CD4-positive, alpha-beta T cell (primary cell): ENCODE measurements around the gene NDUFS1. TPM values are rescaled to one million over a fixed set of nuclear protein-coding genes. Genes with fewer than 3 reads are reported as not detected.
A peak's percentile ranks its signal among the peaks of the same experiment; 100 is the strongest.

Source experiments
- ATAC-seq: fragments of 200-7000 bp; cut with Tn5 transposase; one replicate; pipeline ENCODE4 v1.10.0; 2022; ENCODE audit warnings: mild to moderate bottlenecking; ENCODE audit not compliant: poor library complexity
- CTCF ChIA-PET: fragments of 350-600 bp; sonication (Branson Sonifier 250); formaldehyde crosslinking; loops from one replicate; lab custom pipeline; 2021; ENCODE audit warnings: antibody characterized with exemption, inconsistent platforms; lab: Charles Lee
- POLR2A ChIA-PET: fragments of 350-600 bp; sonication (Branson Sonifier 250); formaldehyde crosslinking; loops from one replicate; lab custom pipeline; 2021; ENCODE audit warnings: antibody characterized with exemption, inconsistent platforms; lab: Charles Lee
- DNase-seq, 14 experiments: peaks; one replicate each; pipeline ENCODE4 v3.0.0-alpha.2; 2013 to 2020; ENCODE audit warnings: mixed read lengths in 2 of 14
- H3K27ac ChIP-seq, 2 donors: one replicate each; pipeline versions ENCODE4 v1.5.1 to v1.7.0; 2013; ENCODE audit warnings: low read length in 2 of 2, low read depth in 1 of 2, mild to moderate bottlenecking in 1 of 2
- H3K27me3 ChIP-seq, 2 experiments: 1 replicate in 1 of 2; 2 replicates in 1 of 2; pipeline versions ENCODE4 v1.6.1 to v1.7.0; 2013; ENCODE audit warnings: low read length in 2 of 2, control low read depth in 1 of 2, mild to moderate bottlenecking in 1 of 2, moderate library complexity in 1 of 2; ENCODE audit not compliant: insufficient read depth in 2 of 2, control insufficient read depth in 1 of 2
- H3K36me3 ChIP-seq: one replicate; pipeline ENCODE4 v1.6.1; 2013; ENCODE audit warnings: low read length, control low read depth; ENCODE audit not compliant: insufficient read depth
- H3K4me1 ChIP-seq: one replicate; pipeline ENCODE4 v1.6.1; 2013; ENCODE audit warnings: low read length, control low read depth; ENCODE audit not compliant: insufficient read depth
- H3K4me3 ChIP-seq: one replicate; pipeline ENCODE4 v1.5.1; 2013; ENCODE audit warnings: mild to moderate bottlenecking, low read length, moderate library complexity
- H3K9me3 ChIP-seq, 2 experiments: 1 replicate in 1 of 2; 2 replicates in 1 of 2; pipeline versions ENCODE4 v1.6.1 to v1.7.0; 2013; ENCODE audit warnings: low read length in 2 of 2, mild to moderate bottlenecking in 2 of 2, control low read depth in 1 of 2, moderate library complexity in 1 of 2; ENCODE audit not compliant: control insufficient read depth in 1 of 2, insufficient read depth in 1 of 2
- H3K27ac Mint-ChIP-seq: one replicate; pipeline ENCODE4 v1.8.0; 2020; ENCODE audit warnings: mixed read lengths
- H3K27me3 Mint-ChIP-seq: one replicate; pipeline ENCODE4 v1.8.0; 2021; ENCODE audit warnings: mixed read lengths
- H3K36me3 Mint-ChIP-seq: one replicate; pipeline ENCODE4 v1.8.0; 2021; ENCODE audit warnings: low read depth, mixed read lengths
- H3K4me1 Mint-ChIP-seq: one replicate; pipeline ENCODE4 v1.8.0; 2021; ENCODE audit warnings: low read depth, mixed read lengths
- H3K4me3 Mint-ChIP-seq: one replicate; pipeline ENCODE4 v1.8.0; 2020; ENCODE audit warnings: mild to moderate bottlenecking, mixed read lengths
- H3K9me3 Mint-ChIP-seq: one replicate; pipeline ENCODE4 v1.8.0; 2020; ENCODE audit warnings: mixed read lengths
- intact Hi-C, 2 experiments: fragments of 100-400 bp; cut with DNase I in 1 of 2; cut with micrococcal nuclease in 1 of 2; formaldehyde crosslinking; loops; one replicate each; pipeline versions ENCODE4 v1.15.1 to v1.9.0; 2023 to 2025; cut with DNase I, micrococcal nuclease
- total RNA-seq, 174 experiments: library from RNA in 2 of 174; stranded (reverse) in 2 of 174; gene quantifications; one replicate each; pipeline ENCODE4 v1.2.3 and lab custom pipeline; 2021 to 2026
- TF ChIP-seq, protein P1 (sequence below): fragments of 200-600 bp; IDR thresholded peaks from one replicate; pipeline ENCODE4 v1.8.0; 2022; ENCODE audit warnings: antibody characterized with exemption, mild to moderate bottlenecking

Gene NDUFS1
- total RNA-seq, 2 experiments from 2014 or later, result 33.4 to 34.3 TPM

DNA sequence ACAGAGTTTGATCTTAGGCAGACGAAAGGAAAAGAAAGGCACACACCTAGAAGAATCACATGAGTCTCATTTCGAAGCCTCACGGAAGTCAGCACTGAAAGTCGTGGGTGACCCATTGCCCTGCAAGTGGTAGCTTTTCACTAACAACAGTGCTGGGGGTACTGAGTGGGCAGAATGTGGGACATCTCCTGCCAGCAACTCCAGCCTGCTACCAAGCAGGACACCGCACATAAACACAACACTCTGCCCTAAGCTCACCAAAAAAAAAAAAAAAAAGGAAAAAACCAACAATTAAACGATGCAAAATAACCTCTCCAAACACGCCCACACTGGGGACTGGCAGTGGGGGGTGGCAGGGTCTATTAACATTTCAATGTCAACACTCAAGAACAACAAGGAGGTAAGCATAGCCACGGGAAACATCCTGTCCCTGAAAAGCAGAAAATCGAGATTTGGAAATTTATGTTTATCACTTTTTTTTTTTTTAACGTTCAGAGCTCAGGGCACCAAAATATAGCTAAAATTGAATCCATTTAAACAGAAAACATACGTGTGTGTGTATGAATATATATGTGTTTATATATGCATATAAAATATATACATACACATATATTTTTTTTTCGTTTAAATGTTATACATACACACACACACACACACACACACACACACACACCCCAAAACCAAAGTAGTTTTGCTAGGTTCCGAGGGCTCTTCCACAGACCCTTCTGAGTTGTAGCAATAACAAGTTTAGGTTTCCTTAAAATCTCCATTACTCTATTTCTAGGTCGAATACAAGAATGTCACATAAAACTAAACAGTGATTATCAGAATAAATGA lies 75.4 kb downstream of the NDUFS1 start:
- TF ChIP-seq, protein P1, sequence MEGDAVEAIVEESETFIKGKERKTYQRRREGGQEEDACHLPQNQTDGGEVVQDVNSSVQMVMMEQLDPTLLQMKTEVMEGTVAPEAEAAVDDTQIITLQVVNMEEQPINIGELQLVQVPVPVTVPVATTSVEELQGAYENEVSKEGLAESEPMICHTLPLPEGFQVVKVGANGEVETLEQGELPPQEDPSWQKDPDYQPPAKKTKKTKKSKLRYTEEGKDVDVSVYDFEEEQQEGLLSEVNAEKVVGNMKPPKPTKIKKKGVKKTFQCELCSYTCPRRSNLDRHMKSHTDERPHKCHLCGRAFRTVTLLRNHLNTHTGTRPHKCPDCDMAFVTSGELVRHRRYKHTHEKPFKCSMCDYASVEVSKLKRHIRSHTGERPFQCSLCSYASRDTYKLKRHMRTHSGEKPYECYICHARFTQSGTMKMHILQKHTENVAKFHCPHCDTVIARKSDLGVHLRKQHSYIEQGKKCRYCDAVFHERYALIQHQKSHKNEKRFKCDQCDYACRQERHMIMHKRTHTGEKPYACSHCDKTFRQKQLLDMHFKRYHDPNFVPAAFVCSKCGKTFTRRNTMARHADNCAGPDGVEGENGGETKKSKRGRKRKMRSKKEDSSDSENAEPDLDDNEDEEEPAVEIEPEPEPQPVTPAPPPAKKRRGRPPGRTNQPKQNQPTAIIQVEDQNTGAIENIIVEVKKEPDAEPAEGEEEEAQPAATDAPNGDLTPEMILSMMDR, result no peak
- H3K27ac Mint-ChIP-seq, result peak overlapping the region; percentile 92
- no peaks in the 10 kb centered on the region for H3K27me3 Mint-ChIP-seq
- H3K4me1 ChIP-seq, result peaks cover 27% of the 10 kb centered on the region
- H3K27ac ChIP-seq, result peak overlapping the region; percentile 63 to 95
- H3K4me3 Mint-ChIP-seq, result peak overlapping the region; percentile 98
- H3K4me1 Mint-ChIP-seq, result peaks cover 61% of the 10 kb centered on the region
- peaks cover 23% of the 10 kb centered on the region for H3K36me3 Mint-ChIP-seq
- H3K9me3 Mint-ChIP-seq, result no peaks in the 10 kb centered on the region
- ChIA-PET CTCF (interaction anchor here (0.6 to 0.7 kb wide), 2 partner anchors 30 to 1544 kb away, joined by 3 read pairs; no protein-coding TSS in a partner anchor), POLR2A (interaction anchor here (0.6 to 2.2 kb wide), 6 partner anchors 10 to 242 kb away, joined by 3 to 14 read pairs (median 4); partner anchors contain the start of genes EEF1B2 and NDUFS1)
- H3K36me3 ChIP-seq, result no peaks in the 10 kb centered on the region
- no peak for ATAC-seq
- H3K4me3 ChIP-seq, result peak overlapping the region; percentile 62
- no peaks in the 10 kb centered on the region for H3K27me3 ChIP-seq
- peak in 6 of 14 experiments; percentile 4 to 57 (median 40) for DNase-seq
- no peaks in the 10 kb centered on the region for H3K9me3 ChIP-seq
- intact Hi-C loops, result loop anchor here (5.0 to 10.0 kb wide), 4 partner anchors 59 to 1628 kb away; partner anchors contain the start of genes CCNYL1 (in 1 of the 2), FASTKD2 (in 1 of the 2), KLF7 (in 1 of the 2) and MDH1B (in 1 of the 2)

DNA sequence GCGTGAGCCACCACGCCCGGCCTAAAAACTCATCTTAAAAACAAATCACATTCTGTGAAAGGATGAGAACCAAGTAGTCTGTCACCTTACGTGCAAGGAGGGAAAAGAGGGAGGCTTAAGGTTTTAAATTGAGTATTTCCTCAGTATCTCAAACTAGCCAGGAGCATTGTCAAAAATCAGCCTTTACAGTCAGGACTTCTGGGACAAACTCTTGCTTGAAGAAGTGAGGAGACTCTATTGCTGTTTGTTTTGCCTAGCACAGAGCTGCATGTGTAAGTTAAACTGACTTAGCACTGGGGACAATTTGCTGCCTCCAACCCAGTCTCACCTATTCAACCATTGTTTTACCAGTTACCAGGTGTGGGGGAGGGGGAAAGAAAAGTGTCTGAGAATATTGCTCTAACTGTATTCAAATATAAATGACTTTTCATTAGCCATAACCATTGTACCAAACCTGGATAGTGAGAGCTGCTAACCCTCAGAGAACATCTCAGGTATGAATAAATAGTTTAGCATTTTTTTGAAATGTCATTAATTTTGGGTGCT lies 76.9 kb downstream of the NDUFS1 start:
- intact Hi-C loops, result loop anchor here (5.0 to 10.0 kb wide), 4 partner anchors 58 to 1630 kb away; partner anchors contain the start of genes CCNYL1 (in 1 of the 2), FASTKD2 (in 1 of the 2), KLF7 (in 1 of the 2) and MDH1B (in 1 of the 2)
- Histone ChIP-seq H3K27me3 (no peaks in the 10 kb centered on the region), H3K27ac (no peak overlapping the region), H3K4me3 (no peak overlapping the region), H3K4me1 (peaks cover 22% of the 10 kb centered on the region), H3K9me3 (no peaks in the 10 kb centered on the region), H3K36me3 (no peaks in the 10 kb centered on the region)
- Mint-ChIP-seq H3K9me3 (no peaks in the 10 kb centered on the region), H3K36me3 (peaks cover 27% of the 10 kb centered on the region), H3K4me3 (peak overlapping the region; percentile 16), H3K27ac (no peak overlapping the region), H3K27me3 (no peaks in the 10 kb centered on the region), H3K4me1 (peaks cover 58% of the 10 kb centered on the region)
- ChIA-PET POLR2A (no interaction called here), CTCF (no interaction called here)
- ATAC-seq, result no peak
- no peak for DNase-seq
- TF ChIP-seq, protein P1, result no peak

DNA sequence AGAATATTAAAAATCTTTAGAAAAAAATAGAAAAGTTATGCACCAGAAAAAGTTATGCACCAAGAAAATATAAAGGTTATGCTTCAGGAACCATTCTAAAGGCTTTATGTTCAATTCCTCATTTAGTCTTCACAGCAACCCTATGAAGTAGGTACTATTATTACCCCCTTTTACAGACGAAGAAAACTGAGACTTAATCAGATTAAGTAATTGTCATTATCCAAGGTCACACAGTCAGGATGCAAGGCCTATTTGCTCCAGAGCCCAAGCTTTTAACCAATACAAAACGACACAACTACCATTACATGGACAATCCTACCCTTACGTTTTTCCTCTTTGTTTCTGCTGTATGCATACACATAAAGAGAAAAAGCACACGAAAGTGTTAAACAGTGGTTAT lies 78.3 kb downstream of the NDUFS1 start:
- H3K4me3 Mint-ChIP-seq, result peak overlapping the region; percentile 63
- ATAC-seq (no peak), DNase-seq (no peak)
- ChIA-PET POLR2A (no interaction called here), CTCF (no interaction called here)
- no peaks in the 10 kb centered on the region for H3K27me3 Mint-ChIP-seq
- intact Hi-C loops, result loop anchor here (5.0 to 10.0 kb wide), 4 partner anchors 56 to 1631 kb away; partner anchors contain the start of genes CCNYL1 (in 1 of the 2), FASTKD2 (in 1 of the 2), KLF7 (in 1 of the 2) and MDH1B (in 1 of the 2)
- peaks cover 24% of the 10 kb centered on the region for H3K36me3 Mint-ChIP-seq
- TF ChIP-seq, protein P1, result no peak
- peak overlapping the region; percentile 49 for H3K27ac Mint-ChIP-seq
- no peaks in the 10 kb centered on the region for H3K36me3 ChIP-seq
- peaks cover 22% of the 10 kb centered on the region for H3K4me1 ChIP-seq
- H3K9me3 Mint-ChIP-seq, result no peaks in the 10 kb centered on the region
- peaks cover 50% of the 10 kb centered on the region for H3K4me1 Mint-ChIP-seq
- H3K9me3 ChIP-seq, result no peaks in the 10 kb centered on the region
- H3K27ac ChIP-seq, result no peak overlapping the region
- no peak overlapping the region for H3K4me3 ChIP-seq
- H3K27me3 ChIP-seq, result no peaks in the 10 kb centered on the region
